ENCODE measurements around the gene CEBPA.

GRCh38 chr19:33295621-33296487 lies 6.5 kb downstream of the CEBPA start:
- TF ChIP-seq CTCF (IDR thresholded peaks at IDR 0.05; ENCODE audit: low read length), result no peak
- no peak for TF ChIP-seq EZH2 (optimal IDR thresholded peaks at IDR 0.05; ENCODE audit: low read depth, low read length)
- TF ChIP-seq EZH2phosphoT487 (IDR thresholded peaks at IDR 0.05; ENCODE audit: low read length), result no peak
